HG03064 (cell line): Measurements from ENCODE around the gene LTB.
A peak's percentile ranks its signal among the peaks of the same experiment; 100 is the strongest.
"Not testable (repeated sequence)": the region's sequence is repeated elsewhere in the genome, so short reads cannot be mapped to it uniquely, and the experiment has no call there.

Experiments
- ATAC-seq: cut with Tn5 transposase; IDR thresholded peaks from one replicate; pipeline ENCODE4 v1.9.1; 2021; ENCODE audit warnings: low read depth; ENCODE audit not compliant: unreplicated experiment

The LTB gene

GRCh38 chr6:31556307-31556706 lies 25.9 kb downstream of the LTB start:
- ATAC-seq = no peak

- not testable (repeated sequence) for ATAC-seq
Observed at GRCh38 chr6:31551371-31551770, 30.9 kb downstream of the LTB start.

DNA sequence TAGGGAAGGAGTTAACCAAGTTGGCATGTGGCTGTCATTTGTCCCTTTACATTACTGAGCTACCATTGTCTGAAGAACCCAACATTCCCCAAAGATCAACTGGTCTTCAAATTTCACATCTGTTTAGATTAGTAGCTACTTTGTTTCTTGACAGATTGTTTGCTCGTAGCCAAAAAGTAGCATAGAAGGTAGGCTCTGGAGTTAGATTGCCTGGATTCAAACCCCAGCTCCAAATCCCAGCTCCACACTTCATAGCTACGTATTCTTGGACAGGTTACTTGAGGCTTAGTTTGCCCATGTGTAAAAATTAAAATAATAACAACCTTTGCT lies 33.7 kb downstream of the LTB start:
- no peak for ATAC-seq

- ATAC-seq = no peak
Observed at GRCh38 chr6:31547727-31548543, 34.3 kb downstream of the LTB start.

DNA sequence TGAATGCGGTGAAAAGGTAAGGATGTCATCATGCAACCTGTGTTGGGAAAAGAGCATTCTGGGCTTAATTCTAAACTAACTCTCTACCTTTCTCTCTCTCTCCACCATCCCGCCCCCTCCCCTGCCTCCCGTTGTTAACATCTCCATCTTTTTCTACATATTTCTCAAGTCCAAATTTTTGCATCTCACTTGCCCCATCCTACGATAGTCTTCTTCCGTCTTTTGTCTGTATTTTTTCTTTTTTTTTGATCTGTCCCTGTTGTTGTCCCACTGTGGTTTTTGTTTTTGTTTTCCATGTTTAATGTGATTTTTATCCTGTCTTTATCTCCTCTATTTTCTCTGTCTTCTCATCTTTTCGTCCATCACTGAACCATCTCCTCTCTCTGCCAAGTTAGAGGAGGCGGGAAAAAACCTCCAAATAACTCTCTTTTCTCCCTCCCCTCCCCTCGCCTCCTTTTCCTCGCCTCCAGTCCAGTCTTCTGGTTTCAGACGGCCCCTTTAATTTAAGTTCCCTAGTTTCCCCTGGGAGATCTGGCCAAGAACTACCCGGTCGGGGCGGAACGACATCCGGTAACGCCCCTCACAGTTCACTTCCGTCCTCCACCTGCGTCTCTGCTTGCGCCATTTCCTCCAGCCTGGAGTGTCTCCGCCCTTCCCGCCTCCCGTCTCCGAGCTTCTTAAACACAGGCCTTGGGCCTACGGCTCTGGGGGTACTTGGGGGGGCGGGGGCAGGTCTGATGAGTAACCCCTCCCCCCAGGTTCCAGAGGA lies 35.1 kb downstream of the LTB start, which contains the start of gene NFKBIL1:
Gene NFKBIL1, plus strand, starts transcription at position 651 of the 769 bp plus-strand sequence. Its CDS starts 87 bp downstream, at position 738.
- ATAC-seq = no peak

DNA sequence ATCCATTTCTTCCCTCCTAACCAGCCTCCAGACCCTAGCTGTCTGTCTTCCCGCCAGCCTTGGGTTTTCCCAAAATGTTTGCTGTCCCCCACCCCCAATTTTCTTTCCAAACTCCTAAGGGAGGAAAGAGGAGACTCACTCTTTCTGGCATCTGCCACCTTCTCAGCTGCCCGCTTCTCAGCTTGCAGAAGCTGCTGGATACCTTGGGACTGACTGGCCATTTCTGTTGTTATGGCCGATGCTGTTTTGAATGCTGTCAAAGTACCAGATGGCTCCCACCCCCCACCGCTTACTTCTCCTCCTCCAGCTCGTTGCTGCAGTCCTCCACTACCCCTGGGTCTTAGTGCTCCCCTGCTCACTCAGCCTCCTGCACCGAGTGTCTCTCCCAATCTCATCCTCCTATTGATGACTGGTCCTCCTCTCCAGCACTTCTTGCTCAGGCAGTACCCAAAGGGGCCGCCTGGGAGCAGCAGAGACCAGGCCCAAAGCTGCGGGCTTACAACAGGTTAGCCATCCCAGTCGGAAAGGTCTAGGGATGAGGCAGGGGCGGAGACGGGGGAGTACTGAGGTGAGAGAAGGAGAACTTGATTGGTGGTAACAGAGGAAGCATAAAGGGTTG lies 35.8 kb downstream of the LTB start, which contains the start of gene ATP6V1G2:
Gene ATP6V1G2, minus strand, starts transcription at position 270 of the 619 bp plus-strand sequence. Its CDS starts 49 bp downstream, at position 221.
- ATAC-seq = no peak

DNA sequence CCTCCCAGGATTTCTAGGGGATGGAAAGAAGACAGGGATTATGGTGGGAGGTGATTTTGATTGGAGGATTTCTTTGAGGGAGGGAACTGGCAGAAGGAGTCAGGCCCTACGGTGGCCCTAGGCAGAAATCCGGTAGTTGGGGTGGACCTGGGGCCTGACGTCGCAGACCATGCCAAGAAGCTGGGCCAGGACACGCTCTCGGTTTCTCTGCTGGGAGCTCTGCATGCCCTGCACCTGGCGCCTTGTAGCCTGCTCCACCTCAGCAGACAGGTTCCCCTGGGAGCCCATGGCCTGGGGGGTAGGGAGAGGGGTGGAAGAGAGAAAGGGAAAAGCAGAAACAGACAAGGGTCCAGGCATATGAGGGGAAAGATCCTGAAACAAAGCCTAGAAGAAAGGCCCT lies 36.9 kb downstream of the LTB start:
- ATAC-seq = no peak

DNA sequence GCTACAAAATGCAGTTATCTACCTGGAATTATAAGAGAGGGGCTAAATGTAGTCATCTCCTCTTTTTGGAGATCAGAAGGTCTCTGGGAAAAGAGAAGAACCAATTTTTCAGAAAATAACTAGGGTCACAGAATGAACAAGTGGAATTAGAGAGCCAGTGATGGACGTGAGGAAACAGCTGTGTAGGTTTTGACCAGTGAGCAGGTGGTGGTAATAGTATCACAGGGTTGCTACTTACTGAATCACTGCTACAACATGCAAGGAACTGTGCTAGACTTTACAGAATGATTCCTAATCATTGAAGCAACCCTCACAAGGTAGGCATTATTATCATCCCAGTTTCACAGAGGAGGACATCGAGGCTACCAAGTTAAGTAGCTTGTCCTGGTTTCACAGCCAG lies 37.5 kb downstream of the LTB start:
- no peak for ATAC-seq

- ATAC-seq = no peak
Observed at GRCh38 chr6:31543639-31544038, 38.6 kb downstream of the LTB start.

- ATAC-seq = peak; percentile 58
Observed at GRCh38 chr6:31541658-31542521, 40.3 kb downstream of the LTB start, which contains the start of gene DDX39B. DDX39B (minus strand) TSS chr6:31542003; CDS start chr6:31540532, 1,471 bp downstream.

DNA sequence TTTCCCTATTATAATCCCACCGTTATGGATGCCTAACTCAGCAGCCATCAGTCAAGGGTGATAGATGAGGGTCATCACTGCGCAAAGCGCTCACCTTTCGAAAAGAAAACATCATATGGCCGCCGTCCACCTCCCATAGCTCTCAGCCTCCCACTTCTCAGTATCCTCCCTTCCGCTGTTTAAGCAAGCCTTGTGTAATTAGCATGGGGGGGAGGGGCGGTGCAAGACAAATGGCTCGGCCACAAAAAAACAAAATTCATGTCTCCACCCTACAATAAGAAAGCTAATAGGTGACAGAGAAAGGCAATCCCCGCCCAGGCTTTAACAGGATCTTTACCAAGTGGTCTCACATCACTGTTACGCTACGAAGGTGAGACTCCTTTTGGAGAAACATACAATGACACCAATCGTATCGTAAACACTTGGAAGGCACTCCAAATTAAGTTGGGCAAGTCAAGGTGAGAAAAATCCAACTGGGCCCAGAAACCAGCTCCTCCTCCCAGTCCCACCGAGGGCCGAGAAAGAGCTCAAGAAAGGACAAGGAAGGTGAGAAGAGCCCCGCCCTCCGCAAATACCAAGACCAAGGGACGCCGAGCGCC lies 41.1 kb downstream of the LTB start:
- peak; percentile 20 for ATAC-seq

GRCh38 chr6:31540640-31541039 lies 41.6 kb downstream of the LTB start:
- ATAC-seq = no peak

GRCh38 chr6:31538805-31539400 lies 43.3 kb downstream of the LTB start:
- no peak for ATAC-seq

- ATAC-seq = no peak
Observed at GRCh38 chr6:31535538-31536324, 46.5 kb downstream of the LTB start.

DNA sequence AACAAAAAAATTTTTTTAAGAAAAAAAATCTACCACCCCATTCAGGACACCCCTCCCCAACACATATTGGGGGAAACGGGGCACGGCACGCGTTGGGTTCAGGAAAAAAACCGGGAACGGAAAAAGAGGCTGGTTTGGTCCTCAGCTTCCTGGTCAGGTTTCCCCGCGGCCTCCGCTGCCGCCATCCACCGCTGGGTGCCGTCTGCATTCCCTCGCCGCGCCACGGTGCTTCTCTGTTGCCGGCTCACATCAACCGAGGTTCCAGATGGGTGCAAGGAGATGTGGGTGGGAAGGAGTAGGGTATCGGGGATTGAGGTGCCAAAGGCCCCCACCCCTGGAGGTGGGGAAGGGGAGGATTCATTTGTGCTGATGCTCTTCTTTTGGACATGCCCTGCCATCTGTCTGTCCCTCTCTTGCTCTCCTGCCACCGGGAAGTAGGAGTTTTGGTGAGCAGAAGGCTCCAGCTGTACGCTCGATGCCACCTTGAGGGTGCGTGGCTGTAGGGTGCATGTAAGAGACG lies 47.6 kb downstream of the LTB start:
- ATAC-seq = no peak

DNA sequence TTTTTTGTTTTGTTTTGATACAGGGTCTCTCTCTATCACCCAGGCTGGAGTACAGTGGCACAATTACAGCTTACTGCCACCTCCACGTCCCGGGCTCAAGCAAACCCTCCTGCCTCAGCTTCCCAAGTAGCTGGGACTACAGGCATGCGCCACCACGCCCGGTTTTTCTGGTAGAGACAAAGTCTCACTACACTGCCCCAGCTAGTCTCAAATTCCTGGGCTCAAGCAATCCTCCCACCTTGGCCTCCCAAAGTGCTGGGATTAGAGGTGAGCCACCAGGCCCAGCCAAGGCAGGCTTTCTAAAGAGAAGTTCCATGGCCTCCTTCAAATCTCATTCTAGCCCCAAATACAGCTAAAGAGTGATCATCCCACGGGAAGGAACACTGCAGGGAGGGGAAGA lies 48.2 kb downstream of the LTB start:
- ATAC-seq = no peak

GRCh38 chr6:31533455-31533841 lies 48.8 kb downstream of the LTB start:
- no peak for ATAC-seq

DNA sequence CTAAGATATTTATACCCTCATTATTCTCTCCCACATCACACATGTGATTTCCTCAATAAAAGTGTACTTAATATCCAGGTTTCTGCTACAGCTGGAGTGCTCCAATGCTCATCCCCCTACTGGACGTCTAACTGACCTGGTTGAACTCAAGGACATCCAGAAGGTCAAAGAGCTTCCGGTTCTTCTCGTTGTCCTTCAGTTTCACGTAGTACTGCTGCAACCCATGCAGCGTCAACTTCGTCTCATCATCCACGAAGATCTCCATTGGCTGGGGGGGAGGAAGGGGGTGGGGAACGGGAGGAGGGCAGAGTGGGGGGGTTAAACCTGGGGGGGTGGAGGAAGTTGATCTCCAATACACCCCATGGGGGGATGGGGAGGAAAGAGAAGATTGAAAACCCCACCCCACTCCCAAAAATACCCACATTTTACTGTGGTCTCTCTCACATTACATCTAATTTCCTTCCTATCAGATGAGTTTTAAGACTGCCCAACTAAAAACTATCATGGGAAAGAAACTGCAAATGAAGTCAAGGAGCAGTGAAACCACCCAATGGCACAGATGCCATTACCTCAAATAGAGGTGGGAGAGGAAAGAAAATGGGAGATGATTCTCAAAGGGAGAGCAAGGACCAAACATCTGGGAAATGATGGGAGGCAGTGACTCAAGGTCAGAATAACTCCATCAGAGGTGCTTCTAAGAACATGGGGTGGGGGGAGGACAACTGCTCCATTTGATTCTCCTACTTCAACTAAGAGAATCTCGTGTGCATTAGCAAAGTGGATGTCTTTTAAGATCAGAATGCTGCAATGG lies 49.4 kb downstream of the LTB start:
- ATAC-seq = no peak
